ENCODE data around the gene FAM174B.

GRCh38 chr15:92687195-92687602 lies 31.6 kb upstream of the FAM174B start:
- TF ChIP-seq CTCF (IDR thresholded peaks at IDR 0.05) (no peak), POLR2AphosphoS5 (IDR thresholded peaks at IDR 0.05) (no peak), POLR2A (IDR thresholded peaks at IDR 0.05) (no peak)

All from prostate gland (tissue), 2 donors.